GM23338 (cell line): Measurements from ENCODE around the gene MS4A12. TPM values are rescaled to one million over a fixed set of nuclear protein-coding genes. Genes with fewer than 3 reads are reported as not detected.

ENCODE experiments used
- ATAC-seq: fragments of 200-7000 bp; cut with Tn5 transposase; 3 replicates; pipeline ENCODE4 v1.9.1; 2020
- DNase-seq: peaks from one replicate; pipeline ENCODE4 v3.0.0-alpha.2; 2015; ENCODE audit warnings: low spot score
- H2AFZ ChIP-seq: fragments of 200-600 bp; sonication (generic); 2 replicates; pipeline ENCODE4 v1.8.0; 2016; ENCODE audit warnings: antibody characterized with exemption, mild to moderate bottlenecking, moderate library complexity
- H3F3A ChIP-seq: fragments of 200-600 bp; sonication (generic); replicated peaks from 2 replicates; pipeline ENCODE4 v1.8.0; 2017; ENCODE audit warnings: antibody characterized with exemption, mixed run types, low read depth
- H3K27ac ChIP-seq: fragments of 200-600 bp; sonication (generic); 2 replicates; pipeline ENCODE4 v1.6.1; 2016; ENCODE audit warnings: low read depth
- H3K27me3 ChIP-seq: fragments of 200-600 bp; sonication (generic); 2 replicates; pipeline ENCODE4 v1.8.0; 2016; ENCODE audit warnings: mild to moderate bottlenecking, mixed run types, moderate library complexity; ENCODE audit not compliant: insufficient read depth
- H3K36me3 ChIP-seq: fragments of 200-600 bp; sonication (generic); 2 replicates; pipeline ENCODE4 v1.8.0; 2016; ENCODE audit warnings: mild to moderate bottlenecking; ENCODE audit not compliant: insufficient read depth
- H3K4me1 ChIP-seq: fragments of 200-600 bp; sonication (generic); 2 replicates; pipeline ENCODE4 v1.8.0; 2016; ENCODE audit warnings: mild to moderate bottlenecking, moderate library complexity; ENCODE audit not compliant: insufficient read depth
- H3K4me2 ChIP-seq: fragments of 200-600 bp; sonication (generic); 2 replicates; pipeline ENCODE4 v1.7.1; 2017; ENCODE audit warnings: mixed run types
- H3K4me3 ChIP-seq: fragments of 200-600 bp; sonication (generic); 2 replicates; pipeline ENCODE4 v1.6.1; 2016; ENCODE audit warnings: mixed run types
- H3K79me2 ChIP-seq: fragments of 200-600 bp; sonication (generic); replicated peaks from 2 replicates; pipeline ENCODE4 v1.8.0; 2017; ENCODE audit warnings: mild to moderate bottlenecking; ENCODE audit not compliant: insufficient read depth
- H3K9me2 ChIP-seq: fragments of 200-600 bp; sonication (generic); 2 replicates; pipeline ENCODE4 v1.8.0; 2017; ENCODE audit not compliant: insufficient read depth
- H4K20me1 ChIP-seq: fragments of 200-600 bp; sonication (generic); replicated peaks from 2 replicates; pipeline ENCODE4 v1.8.0; 2017; ENCODE audit warnings: mild to moderate bottlenecking; ENCODE audit not compliant: insufficient read depth
- H3K27ac Mint-ChIP-seq: 2 replicates; pipeline ENCODE4 v1.8.0; 2020; ENCODE audit warnings: inconsistent platforms, mild to moderate bottlenecking, moderate library complexity, mixed read lengths
- H3K27me3 Mint-ChIP-seq: 3 replicates; pipeline ENCODE4 v1.8.0; 2022; ENCODE audit warnings: low read depth, mild to moderate bottlenecking, moderate library complexity, mixed read lengths, inconsistent platforms; ENCODE audit not compliant: insufficient read depth, poor library complexity
- H3K36me3 Mint-ChIP-seq: 3 replicates; pipeline ENCODE4 v1.8.0; 2021; ENCODE audit warnings: low read depth, mild to moderate bottlenecking, inconsistent platforms, moderate library complexity, mixed read lengths
- H3K4me1 Mint-ChIP-seq: 3 replicates; pipeline ENCODE4 v1.8.0; 2020; ENCODE audit warnings: mild to moderate bottlenecking, inconsistent platforms, mixed read lengths
- H3K4me3 Mint-ChIP-seq: 3 replicates; pipeline ENCODE4 v1.8.0; 2021; ENCODE audit warnings: moderate library complexity, mild to moderate bottlenecking, inconsistent platforms, mixed read lengths
- H3K9me3 Mint-ChIP-seq: 3 replicates; pipeline ENCODE4 v1.8.0; 2020; ENCODE audit warnings: moderate library complexity, mild to moderate bottlenecking, inconsistent platforms, mixed read lengths
- CREB1 ChIP-seq: fragments of 250-450 bp; sonication (Bioruptor Pico); IDR thresholded peaks from 2 replicates; pipeline ENCODE4 v1.5.0; 2020; ENCODE audit warnings: low read depth, mild to moderate bottlenecking, moderate library complexity
- EZH2 ChIP-seq: fragments of 200-600 bp; sonication (generic); IDR thresholded peaks from one replicate; pipeline ENCODE4 v1.8.0; 2017; ENCODE audit warnings: antibody characterized with exemption, mild to moderate bottlenecking, low read depth; ENCODE audit not compliant: unreplicated experiment
- EZH2phosphoT487 ChIP-seq: fragments of 200-600 bp; sonication (generic); IDR thresholded peaks from one replicate; pipeline ENCODE4 v1.8.1; 2018; ENCODE audit warnings: antibody characterized with exemption; ENCODE audit not compliant: unreplicated experiment
- JUNB ChIP-seq: IDR thresholded peaks from one replicate; pipeline ENCODE4 v1.6.1; 2016; ENCODE audit warnings: antibody characterized with exemption; ENCODE audit not compliant: unreplicated experiment
- NANOG ChIP-seq: IDR thresholded peaks from 2 replicates; pipeline ENCODE4 v1.6.1; 2016; ENCODE audit warnings: antibody characterized with exemption, borderline replicate concordance
- POLR2AphosphoS5 ChIP-seq: IDR thresholded peaks from 2 replicates; pipeline ENCODE4 v1.6.1; 2016; ENCODE audit warnings: antibody characterized with exemption, low read depth
- STAT1 ChIP-seq: IDR thresholded peaks from one replicate; pipeline ENCODE4 v1.6.1; 2016; ENCODE audit warnings: antibody characterized with exemption; ENCODE audit not compliant: unreplicated experiment
- ZNF114 ChIP-seq: fragments of 250-450 bp; sonication (Bioruptor Pico); IDR thresholded peaks from 2 replicates; pipeline ENCODE4 v1.5.0; 2020; ENCODE audit warnings: mild to moderate bottlenecking, moderate library complexity
- ZNF331 ChIP-seq: fragments of 250-450 bp; sonication (Bioruptor Pico); IDR thresholded peaks from 2 replicates; pipeline ENCODE4 v1.5.0; 2020; ENCODE audit warnings: low read depth, mild to moderate bottlenecking, moderate library complexity
- polyA plus RNA-seq: library from polyadenylated mRNA; unstranded; fragments of >200 nt; fragmentation: Nextera tagmentation; extraction: Ambion mirVana; gene quantifications from 2 replicates; pipeline ENCODE4 v1.2.1, GENCODE V29; 2016
- total RNA-seq: library from RNA; depleted of rRNA; stranded (reverse); fragments of >200 nt; shearing (Covaris generic); gene quantifications from 2 replicates; pipeline ENCODE4 v1.2.3, GENCODE V29; 2014
- TF ChIP-seq, protein P1 (sequence below): IDR thresholded peaks from one replicate; pipeline ENCODE4 v1.6.1; 2018; ENCODE audit warnings: antibody characterized with exemption; ENCODE audit not compliant: unreplicated experiment
- TF ChIP-seq, protein P2 (sequence below): IDR thresholded peaks from 2 replicates; pipeline ENCODE4 v1.6.1; 2016; ENCODE audit warnings: antibody characterized with exemption
- TF ChIP-seq, protein P3 (sequence below), 2 experiments: fragments of 200-600 bp in 1 of 2; sonication (generic) in 1 of 2; conservative IDR thresholded peaks; 2 replicates each; pipeline versions ENCODE4 v1.5.1 to v1.6.1; 2016 to 2017; ENCODE audit warnings: antibody characterized with exemption in 2 of 2, low read depth in 2 of 2, mild to moderate bottlenecking in 2 of 2, moderate library complexity in 1 of 2
- TF ChIP-seq, protein P4 (sequence below): fragments of 250-450 bp; sonication (Bioruptor Pico); IDR thresholded peaks from 2 replicates; pipeline ENCODE4 v1.5.0; 2020; ENCODE audit warnings: mild to moderate bottlenecking, moderate library complexity

Gene MS4A12
- total and polyA plus RNA-seq, 2 experiments from 2014 or later, result 0.21 to 0.34 TPM

DNA sequence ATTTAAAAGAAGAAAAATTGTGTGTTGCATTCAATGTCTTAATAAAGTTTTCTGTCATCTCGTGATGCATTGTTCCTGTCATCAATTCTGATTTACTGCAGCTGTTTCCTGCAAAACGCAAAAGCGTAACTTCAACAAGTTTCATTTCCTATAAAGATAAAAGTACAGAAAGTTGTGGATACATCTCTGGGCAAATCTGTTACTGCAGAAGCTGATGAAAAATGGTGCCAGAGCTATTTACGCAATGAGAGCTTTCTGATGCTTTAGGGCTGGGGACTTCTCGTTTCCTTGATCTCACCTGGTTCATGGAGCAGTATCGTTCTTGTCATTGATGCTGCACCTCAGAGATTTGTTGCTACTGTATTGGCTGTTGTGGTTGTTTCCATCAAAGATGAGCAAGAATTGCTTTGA lies 15.5 kb upstream of the MS4A12 start:
- no peaks in the 10 kb centered on the region; the same call in 2 of the 3 replicates for H3K36me3 Mint-ChIP-seq
- Histone ChIP-seq H3K36me3 (no peaks in the 10 kb centered on the region), H2AFZ (no peak overlapping the region), H3K79me2 (no peaks in the 10 kb centered on the region), H3K9me2 (no peaks in the 10 kb centered on the region), H3K27me3 (no peaks in the 10 kb centered on the region), H3K4me1 (no peaks in the 10 kb centered on the region), H3K4me3 (no peak overlapping the region), H3K27ac (no peak overlapping the region), H4K20me1 (no peaks in the 10 kb centered on the region), H3K4me2 (no peak overlapping the region), H3F3A (no peaks in the 10 kb centered on the region)
- DNase-seq (no peak), ATAC-seq (no peak)
- H3K27me3 Mint-ChIP-seq, result peaks cover 3% of the 10 kb centered on the region
- H3K27ac Mint-ChIP-seq, result no peak overlapping the region
- peaks cover 5% of the 10 kb centered on the region; the same call in 2 of the 3 replicates for H3K9me3 Mint-ChIP-seq
- no peaks in the 10 kb centered on the region for H3K4me1 Mint-ChIP-seq
- no peak for TF ChIP-seq POLR2AphosphoS5
- TF ChIP-seq EZH2phosphoT487, result no peak
- no peak for TF ChIP-seq JUNB
- no peak for TF ChIP-seq NANOG
- TF ChIP-seq, protein P1, sequence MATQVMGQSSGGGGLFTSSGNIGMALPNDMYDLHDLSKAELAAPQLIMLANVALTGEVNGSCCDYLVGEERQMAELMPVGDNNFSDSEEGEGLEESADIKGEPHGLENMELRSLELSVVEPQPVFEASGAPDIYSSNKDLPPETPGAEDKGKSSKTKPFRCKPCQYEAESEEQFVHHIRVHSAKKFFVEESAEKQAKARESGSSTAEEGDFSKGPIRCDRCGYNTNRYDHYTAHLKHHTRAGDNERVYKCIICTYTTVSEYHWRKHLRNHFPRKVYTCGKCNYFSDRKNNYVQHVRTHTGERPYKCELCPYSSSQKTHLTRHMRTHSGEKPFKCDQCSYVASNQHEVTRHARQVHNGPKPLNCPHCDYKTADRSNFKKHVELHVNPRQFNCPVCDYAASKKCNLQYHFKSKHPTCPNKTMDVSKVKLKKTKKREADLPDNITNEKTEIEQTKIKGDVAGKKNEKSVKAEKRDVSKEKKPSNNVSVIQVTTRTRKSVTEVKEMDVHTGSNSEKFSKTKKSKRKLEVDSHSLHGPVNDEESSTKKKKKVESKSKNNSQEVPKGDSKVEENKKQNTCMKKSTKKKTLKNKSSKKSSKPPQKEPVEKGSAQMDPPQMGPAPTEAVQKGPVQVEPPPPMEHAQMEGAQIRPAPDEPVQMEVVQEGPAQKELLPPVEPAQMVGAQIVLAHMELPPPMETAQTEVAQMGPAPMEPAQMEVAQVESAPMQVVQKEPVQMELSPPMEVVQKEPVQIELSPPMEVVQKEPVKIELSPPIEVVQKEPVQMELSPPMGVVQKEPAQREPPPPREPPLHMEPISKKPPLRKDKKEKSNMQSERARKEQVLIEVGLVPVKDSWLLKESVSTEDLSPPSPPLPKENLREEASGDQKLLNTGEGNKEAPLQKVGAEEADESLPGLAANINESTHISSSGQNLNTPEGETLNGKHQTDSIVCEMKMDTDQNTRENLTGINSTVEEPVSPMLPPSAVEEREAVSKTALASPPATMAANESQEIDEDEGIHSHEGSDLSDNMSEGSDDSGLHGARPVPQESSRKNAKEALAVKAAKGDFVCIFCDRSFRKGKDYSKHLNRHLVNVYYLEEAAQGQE, result no peak
- no peak for TF ChIP-seq STAT1
- TF ChIP-seq EZH2, result no peak
- no peak for TF ChIP-seq ZNF331 (CRISPR knock-in tag)
- TF ChIP-seq ZNF114 (CRISPR knock-in tag), result no peak
- TF ChIP-seq, protein P2, sequence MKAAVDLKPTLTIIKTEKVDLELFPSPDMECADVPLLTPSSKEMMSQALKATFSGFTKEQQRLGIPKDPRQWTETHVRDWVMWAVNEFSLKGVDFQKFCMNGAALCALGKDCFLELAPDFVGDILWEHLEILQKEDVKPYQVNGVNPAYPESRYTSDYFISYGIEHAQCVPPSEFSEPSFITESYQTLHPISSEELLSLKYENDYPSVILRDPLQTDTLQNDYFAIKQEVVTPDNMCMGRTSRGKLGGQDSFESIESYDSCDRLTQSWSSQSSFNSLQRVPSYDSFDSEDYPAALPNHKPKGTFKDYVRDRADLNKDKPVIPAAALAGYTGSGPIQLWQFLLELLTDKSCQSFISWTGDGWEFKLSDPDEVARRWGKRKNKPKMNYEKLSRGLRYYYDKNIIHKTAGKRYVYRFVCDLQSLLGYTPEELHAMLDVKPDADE, result no peak
- TF ChIP-seq, protein P3, sequence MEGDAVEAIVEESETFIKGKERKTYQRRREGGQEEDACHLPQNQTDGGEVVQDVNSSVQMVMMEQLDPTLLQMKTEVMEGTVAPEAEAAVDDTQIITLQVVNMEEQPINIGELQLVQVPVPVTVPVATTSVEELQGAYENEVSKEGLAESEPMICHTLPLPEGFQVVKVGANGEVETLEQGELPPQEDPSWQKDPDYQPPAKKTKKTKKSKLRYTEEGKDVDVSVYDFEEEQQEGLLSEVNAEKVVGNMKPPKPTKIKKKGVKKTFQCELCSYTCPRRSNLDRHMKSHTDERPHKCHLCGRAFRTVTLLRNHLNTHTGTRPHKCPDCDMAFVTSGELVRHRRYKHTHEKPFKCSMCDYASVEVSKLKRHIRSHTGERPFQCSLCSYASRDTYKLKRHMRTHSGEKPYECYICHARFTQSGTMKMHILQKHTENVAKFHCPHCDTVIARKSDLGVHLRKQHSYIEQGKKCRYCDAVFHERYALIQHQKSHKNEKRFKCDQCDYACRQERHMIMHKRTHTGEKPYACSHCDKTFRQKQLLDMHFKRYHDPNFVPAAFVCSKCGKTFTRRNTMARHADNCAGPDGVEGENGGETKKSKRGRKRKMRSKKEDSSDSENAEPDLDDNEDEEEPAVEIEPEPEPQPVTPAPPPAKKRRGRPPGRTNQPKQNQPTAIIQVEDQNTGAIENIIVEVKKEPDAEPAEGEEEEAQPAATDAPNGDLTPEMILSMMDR (conservative IDR thresholded peaks at IDR 0.05; ENCODE audit: low read depth in 2 of 2), result no peak
- TF ChIP-seq, protein P4, sequence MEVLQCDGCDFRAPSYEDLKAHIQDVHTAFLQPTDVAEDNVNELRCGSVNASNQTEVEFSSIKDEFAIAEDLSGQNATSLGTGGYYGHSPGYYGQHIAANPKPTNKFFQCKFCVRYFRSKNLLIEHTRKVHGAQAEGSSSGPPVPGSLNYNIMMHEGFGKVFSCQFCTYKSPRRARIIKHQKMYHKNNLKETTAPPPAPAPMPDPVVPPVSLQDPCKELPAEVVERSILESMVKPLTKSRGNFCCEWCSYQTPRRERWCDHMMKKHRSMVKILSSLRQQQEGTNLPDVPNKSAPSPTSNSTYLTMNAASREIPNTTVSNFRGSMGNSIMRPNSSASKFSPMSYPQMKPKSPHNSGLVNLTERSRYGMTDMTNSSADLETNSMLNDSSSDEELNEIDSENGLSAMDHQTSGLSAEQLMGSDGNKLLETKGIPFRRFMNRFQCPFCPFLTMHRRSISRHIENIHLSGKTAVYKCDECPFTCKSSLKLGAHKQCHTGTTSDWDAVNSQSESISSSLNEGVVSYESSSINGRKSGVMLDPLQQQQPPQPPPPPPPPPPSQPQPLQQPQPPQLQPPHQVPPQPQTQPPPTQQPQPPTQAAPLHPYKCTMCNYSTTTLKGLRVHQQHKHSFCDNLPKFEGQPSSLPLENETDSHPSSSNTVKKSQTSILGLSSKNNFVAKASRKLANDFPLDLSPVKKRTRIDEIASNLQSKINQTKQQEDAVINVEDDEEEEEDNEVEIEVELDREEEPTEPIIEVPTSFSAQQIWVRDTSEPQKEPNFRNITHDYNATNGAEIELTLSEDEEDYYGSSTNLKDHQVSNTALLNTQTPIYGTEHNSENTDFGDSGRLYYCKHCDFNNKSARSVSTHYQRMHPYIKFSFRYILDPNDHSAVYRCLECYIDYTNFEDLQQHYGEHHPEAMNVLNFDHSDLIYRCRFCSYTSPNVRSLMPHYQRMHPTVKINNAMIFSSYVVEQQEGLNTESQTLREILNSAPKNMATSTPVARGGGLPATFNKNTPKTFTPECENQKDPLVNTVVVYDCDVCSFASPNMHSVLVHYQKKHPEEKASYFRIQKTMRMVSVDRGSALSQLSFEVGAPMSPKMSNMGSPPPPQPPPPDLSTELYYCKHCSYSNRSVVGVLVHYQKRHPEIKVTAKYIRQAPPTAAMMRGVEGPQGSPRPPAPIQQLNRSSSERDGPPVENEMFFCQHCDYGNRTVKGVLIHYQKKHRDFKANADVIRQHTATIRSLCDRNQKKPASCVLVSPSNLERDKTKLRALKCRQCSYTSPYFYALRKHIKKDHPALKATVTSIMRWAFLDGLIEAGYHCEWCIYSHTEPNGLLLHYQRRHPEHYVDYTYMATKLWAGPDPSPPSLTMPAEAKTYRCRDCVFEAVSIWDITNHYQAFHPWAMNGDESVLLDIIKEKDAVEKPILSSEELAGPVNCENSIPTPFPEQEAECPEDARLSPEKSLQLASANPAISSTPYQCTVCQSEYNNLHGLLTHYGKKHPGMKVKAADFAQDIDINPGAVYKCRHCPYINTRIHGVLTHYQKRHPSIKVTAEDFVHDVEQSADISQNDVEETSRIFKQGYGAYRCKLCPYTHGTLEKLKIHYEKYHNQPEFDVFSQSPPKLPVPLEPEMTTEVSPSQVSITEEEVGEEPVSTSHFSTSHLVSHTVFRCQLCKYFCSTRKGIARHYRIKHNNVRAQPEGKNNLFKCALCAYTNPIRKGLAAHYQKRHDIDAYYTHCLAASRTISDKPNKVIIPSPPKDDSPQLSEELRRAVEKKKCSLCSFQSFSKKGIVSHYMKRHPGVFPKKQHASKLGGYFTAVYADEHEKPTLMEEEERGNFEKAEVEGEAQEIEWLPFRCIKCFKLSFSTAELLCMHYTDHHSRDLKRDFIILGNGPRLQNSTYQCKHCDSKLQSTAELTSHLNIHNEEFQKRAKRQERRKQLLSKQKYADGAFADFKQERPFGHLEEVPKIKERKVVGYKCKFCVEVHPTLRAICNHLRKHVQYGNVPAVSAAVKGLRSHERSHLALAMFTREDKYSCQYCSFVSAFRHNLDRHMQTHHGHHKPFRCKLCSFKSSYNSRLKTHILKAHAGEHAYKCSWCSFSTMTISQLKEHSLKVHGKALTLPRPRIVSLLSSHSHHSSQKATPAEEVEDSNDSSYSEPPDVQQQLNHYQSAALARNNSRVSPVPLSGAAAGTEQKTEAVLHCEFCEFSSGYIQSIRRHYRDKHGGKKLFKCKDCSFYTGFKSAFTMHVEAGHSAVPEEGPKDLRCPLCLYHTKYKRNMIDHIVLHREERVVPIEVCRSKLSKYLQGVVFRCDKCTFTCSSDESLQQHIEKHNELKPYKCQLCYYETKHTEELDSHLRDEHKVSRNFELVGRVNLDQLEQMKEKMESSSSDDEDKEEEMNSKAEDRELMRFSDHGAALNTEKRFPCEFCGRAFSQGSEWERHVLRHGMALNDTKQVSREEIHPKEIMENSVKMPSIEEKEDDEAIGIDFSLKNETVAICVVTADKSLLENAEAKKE (CRISPR knock-in tag), result no peak
- TF ChIP-seq CREB1 (CRISPR knock-in tag), result no peak
- H3K4me3 Mint-ChIP-seq, result no peak overlapping the region
